NCI-H128 (cell line): ENCODE results near the gene NECTIN1.

Experiments
- DNase-seq: peaks from one replicate; lab custom pipeline; 2025; ENCODE audit not compliant: unreplicated experiment; lab: John Stamatoyannopoulos, UW

NECTIN1 gene

DNA sequence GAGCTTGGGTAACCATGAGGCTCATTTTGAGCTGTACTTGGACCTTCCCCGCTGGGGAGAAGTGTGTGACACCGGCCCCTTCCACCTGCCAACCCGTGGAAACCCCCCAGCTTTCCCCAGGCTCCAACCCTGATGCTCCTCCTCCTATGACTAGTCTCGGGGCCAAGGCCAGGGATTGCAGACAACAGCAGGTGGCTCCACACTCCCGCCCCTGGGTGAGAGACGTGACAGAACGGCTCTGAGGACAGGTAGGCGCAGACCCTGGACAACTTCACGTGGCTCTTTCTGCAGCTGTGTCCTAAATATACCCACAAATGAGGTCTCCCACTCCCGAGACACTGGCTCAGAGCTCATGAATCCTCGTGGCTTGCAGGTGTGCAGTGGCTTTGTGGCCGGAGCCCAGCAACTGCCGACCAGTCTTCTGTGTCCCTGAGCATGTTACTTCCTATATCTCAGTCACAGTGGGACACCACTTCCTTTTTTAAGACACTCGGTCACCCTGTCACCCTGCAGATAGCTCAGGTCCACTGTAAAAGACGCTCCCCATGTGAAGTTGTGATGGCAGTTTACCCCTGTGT is 55.2 kb downstream of the NECTIN1 start:
- no peak for DNase-seq

GRCh38 chr11:119673052-119673758 is 55.8 kb downstream of the NECTIN1 start:
- no peak for DNase-seq

DNA sequence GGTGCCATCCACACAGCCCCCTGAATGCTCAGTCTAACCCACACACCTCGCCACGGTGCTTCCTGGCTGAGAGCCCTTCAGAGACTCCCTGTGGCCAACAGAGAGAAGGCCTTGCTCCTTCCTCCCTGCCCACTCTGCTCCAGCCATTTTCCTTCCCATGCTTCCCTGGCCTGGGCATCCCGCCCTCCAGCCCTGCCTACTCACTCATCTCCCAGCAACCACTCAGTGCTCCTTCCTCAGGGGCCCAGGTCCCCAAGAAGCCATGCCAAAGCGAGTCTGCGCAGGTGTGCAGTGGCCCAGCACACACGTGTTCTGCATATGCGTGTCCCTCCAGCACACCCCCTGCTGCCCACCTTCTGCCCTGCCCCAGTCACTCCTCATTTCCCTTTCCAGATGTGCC is 56.4 kb downstream of the NECTIN1 start:
- DNase-seq, result no peak

DNA sequence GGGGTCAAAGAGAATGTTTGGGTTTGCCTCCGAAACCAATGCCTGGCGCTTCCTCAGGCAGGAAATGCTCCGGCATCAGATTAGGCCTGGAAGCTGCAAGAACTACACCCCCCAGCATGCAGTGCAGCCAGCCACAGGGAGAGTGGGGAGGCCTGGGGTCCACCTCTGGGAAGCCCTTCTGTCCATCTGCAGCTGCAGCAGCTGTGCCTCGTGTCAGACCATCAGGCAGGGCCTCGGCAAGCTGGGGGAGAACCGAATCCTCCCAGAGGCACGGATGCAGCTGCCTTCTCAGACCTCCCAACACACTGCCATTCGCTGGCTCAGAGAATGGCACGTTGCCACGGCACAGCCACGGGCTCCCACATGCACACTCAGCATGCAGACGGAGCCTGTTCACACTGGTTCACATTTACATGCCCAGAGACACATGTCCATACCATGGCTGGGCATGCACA is 57.4 kb downstream of the NECTIN1 start:
- DNase-seq, result no peak

GRCh38 chr11:119671051-119671450 is 57.9 kb downstream of the NECTIN1 start:
- DNase-seq, result no peak

- no peak for DNase-seq
Observed at GRCh38 chr11:119669487-119669886, 59.5 kb downstream of the NECTIN1 start.

- DNase-seq, result no peak
Observed at GRCh38 chr11:119668676-119669075, 60.3 kb downstream of the NECTIN1 start.

DNA sequence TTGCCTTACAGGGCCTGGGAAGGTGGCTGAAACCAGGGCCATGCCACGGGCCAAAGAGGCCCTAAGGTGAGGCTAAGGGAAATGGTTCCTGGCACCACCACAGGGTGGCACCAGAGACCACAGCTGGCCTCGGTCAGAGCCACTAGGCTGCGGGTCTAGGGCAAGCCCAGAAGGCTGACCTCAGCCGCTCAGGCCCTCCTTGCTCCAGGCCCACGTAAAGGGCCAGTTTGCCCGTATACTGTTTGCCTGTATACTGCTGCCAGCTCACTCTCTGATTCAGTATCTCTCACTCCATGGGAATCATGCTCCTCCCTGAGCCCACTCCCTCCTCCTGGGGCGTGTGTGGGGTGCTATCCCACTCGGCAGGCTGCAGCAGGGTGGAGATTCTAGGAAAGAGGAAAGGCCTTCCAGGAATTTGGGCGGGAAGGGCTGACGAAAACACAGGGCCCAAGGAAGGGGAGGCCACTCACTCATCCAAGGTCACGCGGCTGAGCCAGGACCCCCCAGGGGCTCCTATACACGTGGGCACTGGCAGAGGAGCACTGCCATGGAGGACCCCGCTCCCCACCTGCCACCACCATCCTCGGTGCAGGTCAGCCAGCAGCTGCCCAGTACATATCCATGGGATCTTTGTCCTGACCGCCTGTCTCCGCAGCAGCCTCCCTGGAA is 62.4 kb downstream of the NECTIN1 start:
- DNase-seq, result no peak

- no peak for DNase-seq
Observed at GRCh38 chr11:119666061-119666460, 62.9 kb downstream of the NECTIN1 start.

GRCh38 chr11:119664701-119665420 is 64.1 kb downstream of the NECTIN1 start:
- DNase-seq, result no peak

GRCh38 chr11:119664063-119664572 is 64.9 kb downstream of the NECTIN1 start:
- DNase-seq, result no peak

GRCh38 chr11:119663279-119663678 is 65.7 kb downstream of the NECTIN1 start:
- no peak for DNase-seq

DNA sequence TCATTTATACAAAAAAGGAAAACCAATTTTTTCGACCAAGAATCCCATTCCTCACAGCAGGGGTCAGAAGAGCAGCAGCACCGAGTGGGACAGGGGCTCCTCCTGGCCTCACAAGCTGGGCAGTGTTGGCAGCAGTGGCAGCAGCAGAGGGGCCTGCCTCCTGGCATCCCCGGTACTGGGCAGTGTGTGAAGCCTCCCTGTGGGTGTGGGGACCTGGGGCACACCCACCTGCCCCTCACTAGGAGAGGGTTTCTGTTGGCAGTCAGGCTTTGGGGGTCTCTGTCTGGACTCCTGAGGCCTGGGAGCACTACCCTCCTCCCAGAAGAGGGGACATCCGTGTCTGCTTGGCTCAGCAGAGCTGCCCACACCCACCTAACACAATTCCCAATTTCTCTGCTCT is 67.8 kb downstream of the NECTIN1 start:
- no peak for DNase-seq

DNA sequence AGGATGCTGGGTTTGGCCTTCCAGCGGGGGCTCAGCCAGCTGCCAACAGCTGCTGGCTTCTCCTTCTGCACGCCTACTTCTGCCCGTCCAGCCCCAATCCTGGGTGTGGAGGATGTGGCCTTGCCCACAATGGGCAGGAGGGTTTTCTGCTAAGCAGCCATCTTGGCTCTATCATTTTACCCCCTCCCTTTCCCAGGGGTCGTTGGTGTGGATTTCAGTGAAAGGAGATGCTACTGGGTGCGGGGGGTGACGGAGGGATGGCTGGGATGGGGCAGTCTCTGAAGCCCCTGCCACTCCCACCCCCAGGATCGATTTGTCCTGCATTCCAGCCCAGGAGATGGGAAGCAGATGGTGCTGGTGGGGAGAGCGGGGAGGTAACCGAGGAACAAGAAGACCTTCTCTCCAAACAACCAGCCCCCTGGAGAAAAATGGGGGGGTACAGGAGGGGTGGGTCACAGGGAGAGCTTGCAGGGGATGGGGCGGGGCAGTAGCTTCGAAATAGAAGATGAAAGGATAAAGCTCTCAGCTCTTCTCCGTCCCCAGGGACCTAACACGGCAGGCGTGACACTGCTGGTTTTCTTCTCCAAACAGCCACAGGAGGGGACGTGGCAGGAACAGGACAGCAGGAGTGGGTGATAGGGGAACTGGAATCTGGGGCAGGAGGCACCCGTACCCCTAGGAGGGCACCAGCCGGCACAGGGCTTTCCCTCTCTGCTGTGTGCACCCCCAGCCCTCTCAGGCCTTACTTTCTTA is 68.9 kb downstream of the NECTIN1 start:
- DNase-seq, result no peak

- DNase-seq, result no peak
Observed at GRCh38 chr11:119652907-119653659, 75.9 kb downstream of the NECTIN1 start.

- no peak for DNase-seq
Observed at GRCh38 chr11:119651802-119652584, 77.0 kb downstream of the NECTIN1 start.

- DNase-seq, result no peak
Observed at GRCh38 chr11:119650251-119650650, 78.7 kb downstream of the NECTIN1 start.

- DNase-seq, result no peak
Observed at GRCh38 chr11:119647254-119647653, 81.7 kb downstream of the NECTIN1 start.

DNA sequence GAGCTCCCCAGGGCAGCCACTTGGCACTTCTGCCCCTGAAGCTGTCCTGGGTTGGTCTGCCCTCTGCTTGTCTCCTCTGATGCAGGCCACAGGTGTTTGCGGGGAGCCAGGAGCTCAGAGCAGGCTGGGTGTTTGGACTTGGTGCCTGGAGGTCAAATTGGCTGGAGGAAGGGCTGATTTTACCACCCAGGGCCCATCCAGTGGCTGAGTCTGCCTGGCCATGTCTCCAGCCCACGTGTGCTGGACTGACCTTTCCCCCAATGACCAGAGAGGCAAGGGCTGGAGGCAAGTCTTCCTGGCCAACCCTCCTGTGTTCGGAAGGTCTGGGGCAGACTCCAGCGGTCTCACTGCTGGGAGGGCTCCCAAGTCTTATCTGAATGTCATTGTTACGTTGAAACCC is 84.0 kb downstream of the NECTIN1 start:
- no peak for DNase-seq
